ENCODE data around the gene GTF2A1.
"Not testable (repeated sequence)": the region's sequence is repeated elsewhere in the genome, so short reads cannot be mapped to it uniquely, and the experiment has no call there.

Gene GTF2A1

GRCh38 chr14:81246461-81247270, 25.9 kb upstream of the GTF2A1 start:
- no peaks in the 10 kb centered on the region for H3K36me3 ChIP-seq (replicated peaks in 1 of 2; ENCODE audit: control insufficient read depth in 2 of 2, insufficient read depth in 2 of 2, low read length in 2 of 2)
- no peak overlapping the region for H4K8ac ChIP-seq (ENCODE audit: low read depth, low read length)
- peak overlapping the region; percentile 43 for H3K23ac ChIP-seq (ENCODE audit: low read depth, low read length, poor library complexity)
- peaks cover 0 to 2% of the 10 kb centered on the region in 2 donors for H3K4me1 ChIP-seq (ENCODE audit: control insufficient read depth in 2 of 2, insufficient read depth in 1 of 2, low read depth in 1 of 2, low read length in 2 of 2)
- H3K9ac ChIP-seq (ENCODE audit: low read depth, low read length, poor library complexity): no peak overlapping the region
- H3K4ac ChIP-seq (ENCODE audit: low read length): no peak overlapping the region
- WGBS, 2 donors (ENCODE audit: extremely low coverage in 2 of 2, insufficient read length in 2 of 2, insufficient replicate concordance in 1 of 2): no CpG with 5 or more reads among the region's 19 CpGs
- H2BK120ac ChIP-seq (ENCODE audit: low read depth, low read length): no peak overlapping the region
- peak overlapping the region; percentile 63 for H3K14ac ChIP-seq (ENCODE audit: low read length)
- peak overlapping the region; percentile 75 for H2BK5ac ChIP-seq (ENCODE audit: low read length)
- H3K9me3 ChIP-seq (replicated peaks in 1 of 2; ENCODE audit: control insufficient read depth in 2 of 2, insufficient read depth in 1 of 2, low read depth in 1 of 2, low read length in 2 of 2): peaks cover 5 to 8% of the 10 kb centered on the region in 2 donors
- H2AFZ ChIP-seq (ENCODE audit: low read length): no peak overlapping the region
- H3K4me2 ChIP-seq (ENCODE audit: insufficient read depth, low read length, poor library complexity, severe bottlenecking): no peak overlapping the region
- no peak overlapping the region for H4K91ac ChIP-seq (ENCODE audit: low read depth, low read length, poor library complexity)
- H3K27ac ChIP-seq (replicated peaks; ENCODE audit: low read length): no peak overlapping the region
- H3K18ac ChIP-seq (ENCODE audit: low read length): peak overlapping the region; percentile 57
- H3K79me1 ChIP-seq (ENCODE audit: low read depth, low read length): peaks cover 3% of the 10 kb centered on the region
- H2BK12ac ChIP-seq (ENCODE audit: low read length): no peak overlapping the region
- peak overlapping the region; percentile 56 for H2AK5ac ChIP-seq (ENCODE audit: low read depth, low read length)
- H3K4me3 ChIP-seq (ENCODE audit: low read length in 2 of 2): no peak overlapping the region
- no peak overlapping the region for H2BK15ac ChIP-seq (ENCODE audit: low read length)
- no peak for DNase-seq (ENCODE audit: low spot score)
- H3K27me3 ChIP-seq (ENCODE audit: control insufficient read depth in 3 of 3, insufficient read depth in 3 of 3, low read depth in 1 of 3, low read length in 3 of 3): no peaks in the 10 kb centered on the region

GRCh38 chr14:81245771-81246170, 25.0 kb upstream of the GTF2A1 start:
- Histone ChIP-seq H3K4me1 (ENCODE audit: control insufficient read depth in 2 of 2, insufficient read depth in 1 of 2, low read depth in 1 of 2, low read length in 2 of 2) (peaks cover 0 to 2% of the 10 kb centered on the region in 2 donors), H2BK12ac (ENCODE audit: low read length) (no peak overlapping the region)

GRCh38 chr14:81244431-81244830, 23.7 kb upstream of the GTF2A1 start:
- not testable (repeated sequence) for H3K27me3 ChIP-seq (ENCODE audit: control insufficient read depth in 3 of 3, insufficient read depth in 3 of 3, low read depth in 1 of 3, low read length in 3 of 3); H2BK120ac ChIP-seq (ENCODE audit: low read depth, low read length); H3K23ac ChIP-seq (ENCODE audit: low read depth, low read length, poor library complexity); H3K4me3 ChIP-seq (ENCODE audit: low read length in 2 of 2); H3K27ac ChIP-seq (replicated peaks; ENCODE audit: low read length); H3K36me3 ChIP-seq (replicated peaks in 1 of 2; ENCODE audit: control insufficient read depth in 2 of 2, insufficient read depth in 2 of 2, low read length in 2 of 2); H3K4me2 ChIP-seq (ENCODE audit: insufficient read depth, low read length, poor library complexity, severe bottlenecking); H3K4me1 ChIP-seq (ENCODE audit: control insufficient read depth in 2 of 2, insufficient read depth in 1 of 2, low read depth in 1 of 2, low read length in 2 of 2); H2AK5ac ChIP-seq (ENCODE audit: low read depth, low read length); H3K79me1 ChIP-seq (ENCODE audit: low read depth, low read length); H3K4ac ChIP-seq (ENCODE audit: low read length); H2BK5ac ChIP-seq (ENCODE audit: low read length); H2BK15ac ChIP-seq (ENCODE audit: low read length); DNase-seq (ENCODE audit: low spot score); H2BK12ac ChIP-seq (ENCODE audit: low read length); H3K9me3 ChIP-seq (replicated peaks in 1 of 2; ENCODE audit: control insufficient read depth in 2 of 2, insufficient read depth in 1 of 2, low read depth in 1 of 2, low read length in 2 of 2); H4K91ac ChIP-seq (ENCODE audit: low read depth, low read length, poor library complexity); H3K14ac ChIP-seq (ENCODE audit: low read length); H4K8ac ChIP-seq (ENCODE audit: low read depth, low read length); H3K18ac ChIP-seq (ENCODE audit: low read length); H2AFZ ChIP-seq (ENCODE audit: low read length); H3K9ac ChIP-seq (ENCODE audit: low read depth, low read length, poor library complexity)
- no CpG with 5 or more reads among the region's 28 CpGs for WGBS, 2 donors (ENCODE audit: extremely low coverage in 2 of 2, insufficient read length in 2 of 2, insufficient replicate concordance in 1 of 2)

More at GRCh38 chr14:81245771-81246170, 25.0 kb upstream of the GTF2A1 start:
- no peak overlapping the region for H3K18ac ChIP-seq (ENCODE audit: low read length)
- no CpG with 5 or more reads among the region's 1 CpG for WGBS, 2 donors (ENCODE audit: extremely low coverage in 2 of 2, insufficient read length in 2 of 2, insufficient replicate concordance in 1 of 2)
- no peak overlapping the region for H2AK5ac ChIP-seq (ENCODE audit: low read depth, low read length)
- no peak overlapping the region for H3K14ac ChIP-seq (ENCODE audit: low read length)
- no peaks in the 10 kb centered on the region for H3K36me3 ChIP-seq (replicated peaks in 1 of 2; ENCODE audit: control insufficient read depth in 2 of 2, insufficient read depth in 2 of 2, low read length in 2 of 2)
- H3K4me2 ChIP-seq (ENCODE audit: insufficient read depth, low read length, poor library complexity, severe bottlenecking): no peak overlapping the region
- H2BK120ac ChIP-seq (ENCODE audit: low read depth, low read length): no peak overlapping the region
- no peak overlapping the region for H3K23ac ChIP-seq (ENCODE audit: low read depth, low read length, poor library complexity)
- no peak overlapping the region for H3K27ac ChIP-seq (replicated peaks; ENCODE audit: low read length)
- H2BK15ac ChIP-seq (ENCODE audit: low read length): no peak overlapping the region
- H3K4me3 ChIP-seq (ENCODE audit: low read length in 2 of 2): no peak overlapping the region
- no peak overlapping the region for H2BK5ac ChIP-seq (ENCODE audit: low read length)
- H4K91ac ChIP-seq (ENCODE audit: low read depth, low read length, poor library complexity): no peak overlapping the region
- peaks cover 3% of the 10 kb centered on the region for H3K79me1 ChIP-seq (ENCODE audit: low read depth, low read length)
- DNase-seq (ENCODE audit: low spot score): no peak
- H3K27me3 ChIP-seq (ENCODE audit: control insufficient read depth in 3 of 3, insufficient read depth in 3 of 3, low read depth in 1 of 3, low read length in 3 of 3): no peaks in the 10 kb centered on the region
- no peak overlapping the region for H3K9ac ChIP-seq (ENCODE audit: low read depth, low read length, poor library complexity)
- H3K9me3 ChIP-seq (replicated peaks in 1 of 2; ENCODE audit: control insufficient read depth in 2 of 2, insufficient read depth in 1 of 2, low read depth in 1 of 2, low read length in 2 of 2): peaks cover 5 to 9% of the 10 kb centered on the region in 2 donors
- H2AFZ ChIP-seq (ENCODE audit: low read length): no peak overlapping the region
- H4K8ac ChIP-seq (ENCODE audit: low read depth, low read length): no peak overlapping the region
- no peak overlapping the region for H3K4ac ChIP-seq (ENCODE audit: low read length)

- H2BK12ac ChIP-seq (ENCODE audit: low read length): no peak overlapping the region
- peaks cover 3% of the 10 kb centered on the region for H3K79me1 ChIP-seq (ENCODE audit: low read depth, low read length)
- no peak overlapping the region for H3K18ac ChIP-seq (ENCODE audit: low read length)
- H3K9me3 ChIP-seq (replicated peaks in 1 of 2; ENCODE audit: control insufficient read depth in 2 of 2, insufficient read depth in 1 of 2, low read depth in 1 of 2, low read length in 2 of 2): peaks cover 5 to 9% of the 10 kb centered on the region in 2 donors
- H3K23ac ChIP-seq (ENCODE audit: low read depth, low read length, poor library complexity): no peak overlapping the region
- no peak overlapping the region for H3K9ac ChIP-seq (ENCODE audit: low read depth, low read length, poor library complexity)
- H2BK5ac ChIP-seq (ENCODE audit: low read length): no peak overlapping the region
- no peak overlapping the region for H4K91ac ChIP-seq (ENCODE audit: low read depth, low read length, poor library complexity)
- H3K4me3 ChIP-seq (ENCODE audit: low read length in 2 of 2): no peak overlapping the region
- WGBS, 2 donors (ENCODE audit: extremely low coverage in 2 of 2, insufficient read length in 2 of 2, insufficient replicate concordance in 1 of 2): 100% methylated on average over 2 of the region's 2 CpGs; no CpG with 5 or more reads in 1 of the 2 donors
- no peaks in the 10 kb centered on the region for H3K27me3 ChIP-seq (ENCODE audit: control insufficient read depth in 3 of 3, insufficient read depth in 3 of 3, low read depth in 1 of 3, low read length in 3 of 3)
- H3K4ac ChIP-seq (ENCODE audit: low read length): no peak overlapping the region
- H3K36me3 ChIP-seq (replicated peaks in 1 of 2; ENCODE audit: control insufficient read depth in 2 of 2, insufficient read depth in 2 of 2, low read length in 2 of 2): no peaks in the 10 kb centered on the region
- no peak for DNase-seq (ENCODE audit: low spot score)
- no peak overlapping the region for H4K8ac ChIP-seq (ENCODE audit: low read depth, low read length)
- H2AK5ac ChIP-seq (ENCODE audit: low read depth, low read length): no peak overlapping the region
- H2BK15ac ChIP-seq (ENCODE audit: low read length): no peak overlapping the region
- H3K4me1 ChIP-seq (ENCODE audit: control insufficient read depth in 2 of 2, insufficient read depth in 1 of 2, low read depth in 1 of 2, low read length in 2 of 2): peaks cover 0 to 2% of the 10 kb centered on the region in 2 donors
- no peak overlapping the region for H3K4me2 ChIP-seq (ENCODE audit: insufficient read depth, low read length, poor library complexity, severe bottlenecking)
- no peak overlapping the region for H2BK120ac ChIP-seq (ENCODE audit: low read depth, low read length)
- no peak overlapping the region for H3K27ac ChIP-seq (replicated peaks; ENCODE audit: low read length)
- H2AFZ ChIP-seq (ENCODE audit: low read length): no peak overlapping the region
- no peak overlapping the region for H3K14ac ChIP-seq (ENCODE audit: low read length)
These were observed 22.7 kb upstream of the GTF2A1 start for GRCh38 chr14:81243499-81243898.

All from neuronal stem cell (in vitro differentiated cells).